Stimulated activated CD4-positive, alpha-beta T cell treated with anti-CD3 and anti-CD28 coated beads, Interleukin-1b, Interleukin-23, amount 100 ng/mL, for 4 hours (primary cell): ENCODE data around the gene SPDL1.

Source experiments
- DNase-seq, 2 donors: peaks; one replicate each; pipeline ENCODE4 v3.0.0-alpha.2; 2020; ENCODE audit warnings: low read depth in 2 of 2

SPDL1 gene

DNA sequence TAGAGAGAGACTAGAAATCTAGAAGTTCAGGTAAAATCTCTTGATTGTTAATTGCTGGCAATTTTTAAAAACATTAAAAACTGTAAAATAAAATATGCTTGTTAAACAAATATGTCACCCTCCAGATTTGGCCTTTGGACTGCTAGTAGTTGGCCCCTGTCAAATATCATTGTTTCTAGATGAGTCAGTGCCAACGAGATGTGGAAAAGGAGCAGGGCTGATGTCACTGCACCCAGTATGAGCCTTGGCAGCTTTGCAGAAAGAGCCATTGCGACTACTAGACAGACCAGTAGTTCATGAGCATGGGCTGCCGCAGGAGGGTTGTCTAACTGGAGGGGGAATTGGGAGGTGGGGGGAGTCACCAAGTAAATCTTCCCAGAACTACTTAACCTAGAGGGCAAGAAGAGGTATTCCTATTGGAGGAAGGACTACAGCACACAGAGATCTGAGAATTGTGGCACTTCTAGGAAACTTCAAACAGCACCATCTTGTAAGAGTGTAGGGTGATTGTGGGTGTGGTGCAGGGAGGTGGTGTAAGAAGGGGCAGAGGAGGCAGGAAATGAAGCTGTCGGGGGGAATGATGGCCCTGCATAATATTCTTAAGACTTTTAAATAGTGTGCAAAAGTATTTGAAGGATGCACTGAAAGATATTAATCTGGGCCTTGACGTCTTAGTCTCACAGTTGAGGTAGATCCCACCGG is 46.4 kb downstream of the SPDL1 start:
- no peak for DNase-seq

DNA sequence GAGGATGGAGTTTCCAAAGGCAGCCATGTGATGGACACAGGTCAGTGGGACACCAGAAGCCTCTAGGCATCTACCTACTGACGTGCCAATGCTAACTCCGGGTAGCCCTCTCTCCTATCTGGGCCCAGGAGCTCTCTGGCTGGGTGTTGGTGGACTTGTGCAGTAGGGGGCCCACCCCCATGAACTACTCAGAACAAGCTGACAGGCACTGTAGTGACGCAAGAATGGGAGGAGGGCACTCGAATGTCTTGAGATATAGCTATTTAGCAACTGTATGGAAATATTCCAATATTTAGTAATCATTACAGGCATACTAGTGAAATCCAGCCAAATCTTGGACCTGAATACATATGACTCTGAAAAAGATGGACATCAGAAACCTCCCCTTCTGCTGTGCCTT is 47.8 kb downstream of the SPDL1 start:
- no peak for DNase-seq

DNA sequence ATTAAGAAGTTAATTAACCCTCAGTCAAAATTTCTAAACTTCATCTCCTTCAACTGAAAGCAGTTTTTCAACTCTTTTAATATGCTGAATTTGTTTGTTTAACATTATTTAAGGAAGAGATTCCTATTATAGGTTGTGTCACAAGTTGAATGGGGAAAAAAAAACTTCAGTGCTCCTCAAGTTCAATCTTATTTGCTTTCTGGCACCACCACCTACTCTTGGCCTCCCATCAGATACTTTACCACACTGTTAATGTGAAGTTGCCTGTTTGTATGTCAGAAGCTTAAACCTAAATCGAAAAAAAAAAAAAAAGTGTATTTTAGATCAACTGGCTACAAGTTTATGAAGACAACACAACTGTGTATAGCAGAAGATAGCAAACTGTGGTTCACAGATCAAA is 49.4 kb downstream of the SPDL1 start:
- no peak for DNase-seq

DNA sequence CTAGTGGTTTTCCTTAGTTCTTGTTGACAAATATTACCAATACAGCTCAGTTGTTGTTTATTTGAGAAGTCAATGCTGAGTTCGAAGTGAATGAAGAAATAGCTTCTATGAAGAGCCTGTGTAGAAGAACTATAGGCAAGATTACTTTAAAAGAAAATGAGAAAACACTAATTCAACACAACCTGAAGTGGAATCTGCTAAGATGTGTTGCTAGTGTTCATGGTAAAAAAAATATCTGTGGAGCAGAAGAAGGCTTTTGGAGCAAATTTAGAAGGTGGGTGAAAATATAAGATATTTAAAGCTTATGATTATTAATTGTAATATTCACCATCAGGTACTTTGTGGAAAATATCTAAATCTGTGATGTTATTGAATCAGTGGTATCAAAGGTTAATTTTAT is 51.0 kb downstream of the SPDL1 start:
- no peak for DNase-seq

DNA sequence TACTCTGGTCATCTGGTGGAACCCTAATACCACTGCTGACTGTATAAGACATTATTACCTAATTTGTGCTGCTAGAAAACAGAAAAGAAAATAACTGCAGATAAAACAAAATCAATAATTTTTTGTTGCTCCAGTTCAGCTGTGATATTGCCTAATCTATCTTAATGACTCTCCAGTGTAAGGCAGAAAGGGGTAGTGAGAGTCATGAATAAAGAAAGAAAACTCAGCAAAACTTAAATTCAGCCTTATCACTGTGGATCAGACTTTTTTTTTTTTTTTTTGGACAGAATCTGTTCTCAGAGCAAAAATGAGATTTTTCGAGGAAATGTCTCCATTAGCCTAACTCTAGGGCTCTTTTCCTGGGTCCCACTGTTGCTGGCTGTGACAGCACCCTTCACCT is 52.4 kb downstream of the SPDL1 start:
- no peak for DNase-seq

DNA sequence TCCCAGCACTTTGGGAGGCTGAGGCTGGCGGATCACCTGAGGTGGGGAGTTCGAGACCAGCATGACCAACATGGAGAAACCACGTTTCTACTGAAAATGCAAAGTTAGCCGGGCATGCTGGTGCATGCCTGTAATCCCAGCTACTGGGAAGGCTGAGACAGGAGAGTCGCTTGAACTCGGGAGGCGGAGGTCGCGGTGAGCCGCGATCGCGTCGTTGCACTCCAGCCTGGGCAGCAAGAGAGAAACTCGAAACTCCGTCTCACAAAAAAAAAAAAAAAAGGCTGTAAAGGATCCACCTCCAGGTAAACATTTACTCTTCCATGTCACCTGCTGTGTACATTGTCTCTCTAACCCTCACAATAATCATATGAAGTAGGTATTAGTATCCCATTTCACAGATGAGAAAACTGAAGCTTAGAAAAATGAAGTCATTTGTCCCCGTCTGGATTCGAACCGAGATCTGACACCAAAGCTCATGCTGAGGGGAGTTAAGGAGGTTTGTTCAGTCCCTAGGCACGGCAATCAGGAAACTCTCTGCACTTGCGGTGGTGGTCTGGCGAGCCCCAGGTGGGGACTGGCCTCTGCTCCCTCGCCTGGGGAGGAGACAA is 53.0 kb downstream of the SPDL1 start:
- no peak for DNase-seq

DNA sequence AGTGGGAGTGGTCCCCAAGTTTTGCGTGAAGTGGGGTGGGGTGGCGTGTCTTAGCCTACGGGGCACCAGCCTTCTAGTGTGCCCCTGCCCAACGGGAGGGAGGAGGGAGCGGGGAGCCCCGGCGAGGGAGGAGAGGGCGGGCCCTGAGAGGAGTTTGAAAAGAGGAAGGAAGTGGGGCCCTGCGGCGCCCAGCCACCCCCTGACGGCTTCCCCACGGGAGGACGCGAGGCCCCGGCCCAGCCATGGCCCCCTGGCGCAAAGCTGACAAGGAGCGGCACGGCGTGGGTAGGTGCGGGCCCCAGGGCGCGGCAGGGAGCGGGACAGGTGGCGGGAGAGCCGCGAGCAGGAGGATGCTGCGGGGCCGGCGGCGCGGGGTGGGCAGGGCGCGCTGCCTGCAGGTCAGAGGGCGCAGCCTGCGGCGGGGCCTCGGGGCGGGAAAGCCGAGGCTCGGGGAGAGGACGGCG is 53.5 kb downstream of the SPDL1 start, which contains the start of gene DOCK2:
Gene DOCK2, plus strand, starts transcription at position 191 of the 464 bp plus-strand sequence. Its CDS starts 52 bp downstream, at position 243.
- peak; percentile 47 to 62 for DNase-seq

DNA sequence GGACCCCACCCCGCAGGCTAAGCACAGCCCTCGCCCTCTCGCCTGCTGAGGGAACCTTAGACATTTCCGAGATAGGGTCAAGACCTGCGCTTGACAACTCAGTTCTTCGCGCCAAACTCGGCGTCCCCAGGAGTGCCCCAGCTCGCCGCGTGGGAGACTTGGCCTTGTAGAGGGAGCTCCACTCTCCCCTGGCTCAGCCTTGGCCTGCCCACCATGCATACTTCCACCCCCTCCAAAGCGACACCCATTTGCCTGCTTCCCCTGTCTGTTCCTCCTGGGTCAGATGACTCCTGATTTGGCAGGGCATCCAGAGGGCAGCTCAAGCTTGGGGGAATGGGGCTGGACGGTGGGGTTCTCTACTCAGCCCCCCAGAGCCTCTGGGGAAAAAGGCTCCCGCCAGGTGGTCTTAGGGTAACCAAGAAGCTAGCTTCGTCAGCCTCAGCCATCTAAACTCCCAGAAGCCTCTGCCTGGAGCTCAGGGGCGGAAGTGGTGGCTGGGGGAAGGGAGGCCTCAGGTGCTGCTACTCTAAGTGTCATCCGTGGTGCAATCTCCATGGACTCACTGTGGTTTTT is 54.1 kb downstream of the SPDL1 start:
- DNase-seq: peak; percentile 54 to 58

DNA sequence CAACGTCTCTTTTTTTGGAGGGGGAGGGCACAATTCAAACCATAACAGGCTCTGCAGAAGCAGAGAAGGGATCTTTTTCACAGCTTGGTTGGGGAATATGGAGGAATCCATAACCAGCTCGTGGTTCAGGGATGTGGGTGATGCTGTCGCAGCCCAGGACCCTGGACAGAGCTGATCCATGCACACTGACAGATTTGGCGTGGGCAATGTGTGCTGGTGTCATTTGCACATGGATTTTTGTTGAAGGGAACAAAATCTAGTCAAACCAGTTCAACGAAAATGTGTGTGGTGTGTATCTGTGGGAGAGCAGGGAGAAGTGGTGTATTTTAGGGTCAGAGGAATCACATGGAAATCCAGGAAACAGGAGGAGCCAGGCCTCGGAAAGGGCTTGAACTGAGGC is 57.7 kb downstream of the SPDL1 start:
- no peak for DNase-seq

DNA sequence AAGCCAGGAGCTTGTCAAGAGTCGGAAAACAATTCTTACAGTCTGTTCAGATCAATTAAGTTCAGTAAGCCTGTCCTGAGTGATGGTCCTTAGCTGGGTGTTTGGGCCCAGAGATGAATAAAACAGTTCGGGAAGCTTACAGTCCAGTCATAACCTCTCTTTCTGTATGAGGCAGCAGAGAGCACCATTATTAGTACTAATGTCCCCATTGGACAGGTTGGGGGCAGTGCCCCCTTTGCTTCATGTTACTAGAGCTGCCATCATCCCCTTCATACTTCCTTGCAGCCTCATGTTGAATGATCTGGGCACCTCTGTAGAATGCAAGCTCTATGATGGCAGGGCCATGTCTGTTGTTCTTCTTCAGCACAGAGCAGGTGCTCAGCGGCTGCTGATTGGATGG is 63.3 kb downstream of the SPDL1 start:
- DNase-seq: no peak

DNA sequence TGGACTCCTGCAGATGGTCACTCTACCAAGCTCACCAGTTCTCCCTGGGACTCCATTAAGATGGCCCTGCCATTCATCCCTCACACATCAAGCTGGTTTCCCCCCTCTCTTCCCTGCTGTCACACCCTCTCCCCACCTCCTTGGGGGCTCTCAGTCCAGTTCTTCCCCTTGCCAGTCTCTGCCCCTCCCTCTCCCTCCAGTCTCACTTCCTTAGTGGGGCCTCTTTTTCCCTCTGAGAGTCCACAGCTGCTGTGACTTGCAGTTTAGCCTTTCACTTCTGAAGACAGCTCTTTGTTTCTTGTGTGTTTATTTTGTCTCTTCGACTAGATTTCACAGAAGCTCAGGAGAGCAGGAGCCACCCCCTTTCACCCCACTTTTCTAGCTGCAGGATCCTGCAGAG is 64.0 kb downstream of the SPDL1 start:
- DNase-seq: no peak

DNA sequence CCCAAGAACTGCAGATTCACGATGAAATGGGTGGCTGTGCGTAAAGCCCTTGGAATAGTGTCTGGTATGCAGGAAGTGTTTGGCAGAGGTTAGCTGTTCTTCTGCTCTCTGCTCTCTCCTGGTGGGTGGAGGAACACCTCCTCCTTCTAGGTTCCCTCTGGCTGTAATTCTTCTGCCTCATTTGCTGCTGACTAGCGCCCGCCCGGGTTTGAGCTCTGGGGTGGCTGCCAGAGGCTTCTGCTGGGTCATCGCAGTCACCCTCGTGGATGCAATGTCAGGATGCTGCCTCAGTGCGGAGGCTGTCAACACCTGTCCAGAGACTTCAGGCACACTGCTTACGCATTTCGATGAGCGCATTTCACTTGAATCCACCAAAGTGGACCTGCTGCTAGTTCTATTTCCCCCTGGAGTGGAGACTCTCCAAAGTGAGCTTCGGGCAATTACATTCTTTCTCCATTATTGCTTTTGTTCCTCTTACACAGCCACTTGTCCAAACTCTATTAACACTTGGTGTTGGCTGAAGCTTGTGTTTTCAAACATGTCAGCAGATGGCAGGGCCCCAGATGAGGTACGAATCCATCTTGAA is 65.2 kb downstream of the SPDL1 start:
- DNase-seq: no peak

DNA sequence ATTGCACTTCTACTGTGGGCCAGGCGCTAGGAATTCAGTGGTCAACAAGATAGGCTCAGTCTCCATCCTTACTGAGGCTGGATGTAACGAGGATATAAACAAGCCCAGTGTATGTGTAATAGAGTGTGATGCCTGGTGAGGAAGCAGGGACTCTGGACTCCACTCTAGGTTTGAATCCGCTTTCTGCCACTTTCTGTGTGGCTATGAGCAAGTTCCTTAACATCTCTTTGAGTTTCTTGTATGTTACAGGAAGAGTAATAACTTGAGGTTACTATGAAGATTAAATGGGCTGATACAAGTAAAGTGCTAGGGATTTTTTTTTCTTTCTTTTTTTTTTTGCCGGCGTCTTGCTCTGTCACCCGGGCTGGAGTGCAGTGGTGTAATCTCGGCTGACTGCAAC is 65.9 kb downstream of the SPDL1 start:
- no peak for DNase-seq

DNA sequence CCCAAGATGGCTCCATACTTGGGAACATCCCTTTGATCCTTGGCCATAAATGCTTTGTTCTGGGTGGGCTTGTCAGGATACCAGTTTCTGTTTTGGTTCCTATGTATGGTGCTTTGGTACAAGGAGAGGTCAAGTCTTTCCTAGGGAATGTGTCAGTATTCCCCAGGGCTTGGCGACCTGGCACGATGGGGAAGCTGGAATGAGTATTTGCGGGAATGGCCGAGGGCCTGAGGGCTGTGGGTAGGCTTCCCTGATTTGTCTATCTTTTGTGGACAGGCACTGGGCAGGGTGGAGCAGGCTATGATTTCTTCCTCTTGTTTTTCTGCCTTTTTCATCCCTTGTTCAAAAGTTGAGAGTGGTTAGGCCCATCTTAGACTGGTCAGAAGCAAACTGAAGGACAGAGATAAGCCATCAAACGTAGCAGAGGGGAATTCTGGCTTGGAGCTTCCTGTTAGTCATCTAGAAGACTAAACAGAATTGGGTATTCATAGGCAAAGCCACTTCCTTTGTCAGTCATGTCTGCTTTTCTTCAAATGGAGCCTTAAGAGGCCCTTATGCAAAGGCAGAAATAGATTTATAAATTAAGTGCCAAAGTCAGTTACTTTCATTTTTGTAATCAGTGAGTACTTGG is 67.2 kb downstream of the SPDL1 start:
- DNase-seq: no peak

DNA sequence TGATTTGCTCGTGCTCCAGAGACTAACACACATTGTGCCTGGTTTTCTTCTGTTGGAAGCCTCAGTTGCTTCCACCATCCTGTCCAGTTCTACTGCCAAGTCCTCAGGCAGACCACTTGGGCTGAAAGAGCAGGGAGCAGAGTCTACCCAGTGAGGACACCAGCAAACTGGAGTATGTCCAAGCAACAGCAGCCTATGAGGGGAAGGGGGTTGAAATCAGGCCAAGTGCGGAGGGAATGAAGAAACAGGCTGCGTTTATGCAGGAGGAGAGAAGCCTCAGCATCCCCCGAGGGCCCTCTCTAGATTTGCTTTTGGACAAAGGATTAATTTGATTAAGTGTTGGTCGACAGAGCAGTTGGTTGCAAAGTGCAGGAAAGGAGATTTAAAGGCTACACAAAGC is 68.0 kb downstream of the SPDL1 start:
- DNase-seq: no peak

DNA sequence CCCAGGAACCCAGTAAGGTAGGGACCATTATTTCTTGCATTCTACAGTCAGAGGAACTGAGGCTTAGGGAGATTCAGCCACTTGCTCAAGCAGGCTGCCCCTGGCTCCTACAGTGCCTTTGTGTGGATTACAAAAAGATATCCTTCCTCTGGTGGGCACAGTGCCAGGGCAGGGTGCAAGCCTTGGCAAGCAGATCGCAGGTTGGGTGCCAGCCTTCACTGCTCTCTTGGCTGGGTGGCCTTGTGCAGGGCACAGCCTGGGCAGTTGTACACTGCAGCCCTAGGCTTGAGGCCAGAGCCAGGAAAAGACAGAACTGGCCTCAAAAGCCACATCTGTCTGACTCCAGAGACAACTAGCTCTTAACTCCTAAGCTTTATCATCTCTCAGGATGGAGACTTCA is 68.5 kb downstream of the SPDL1 start:
- DNase-seq: no peak

DNA sequence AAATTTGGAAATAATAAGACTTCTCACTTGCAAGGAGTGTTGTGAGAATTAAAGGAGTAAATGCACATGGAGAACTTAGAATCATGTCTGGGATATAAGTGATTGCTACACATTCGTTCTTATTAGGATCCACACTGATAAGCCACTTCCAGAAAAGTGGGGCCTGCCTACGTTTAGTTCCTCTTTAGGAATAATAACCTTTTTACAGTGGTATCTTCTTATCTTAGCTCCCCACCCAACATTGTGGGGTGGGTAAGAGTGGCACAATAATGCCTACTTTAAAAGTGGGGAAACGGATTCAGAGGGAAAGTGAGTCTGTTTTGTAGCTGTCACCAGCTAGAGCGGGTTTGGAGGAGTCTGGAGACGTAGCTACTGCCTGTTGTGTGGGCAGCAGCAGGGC is 69.5 kb downstream of the SPDL1 start:
- no peak for DNase-seq
